GM12801 (cell line): Measurements from ENCODE around the gene CCSER1.

Source experiments
- TF ChIP-seq, protein P1 (sequence below): IDR thresholded peaks from one replicate; pipeline ENCODE4 v1.5.1; 2011; ENCODE audit warnings: control low read depth; ENCODE audit not compliant: insufficient read length; ENCODE audit errors: extremely low read depth

The CCSER1 gene

DNA sequence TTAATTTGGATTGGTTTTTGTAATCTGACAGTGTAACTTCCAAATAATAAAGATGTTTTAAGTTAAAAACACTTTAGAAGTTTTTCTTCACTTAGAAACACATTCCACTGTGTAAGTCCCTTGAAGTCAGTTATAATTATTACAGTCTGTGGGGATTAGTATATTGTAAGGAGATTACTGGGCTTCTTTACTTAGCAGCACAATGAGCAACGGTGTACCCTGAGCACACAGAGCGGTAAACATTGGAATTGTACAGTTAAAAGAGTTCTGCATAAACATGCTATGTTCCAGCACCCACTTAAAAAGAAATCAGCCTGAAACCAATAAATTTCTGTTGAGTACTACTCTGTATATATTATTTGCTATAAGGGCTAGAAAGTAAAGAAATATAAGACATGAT lies 44.3 kb downstream of the CCSER1 start:
- TF ChIP-seq, protein P1, sequence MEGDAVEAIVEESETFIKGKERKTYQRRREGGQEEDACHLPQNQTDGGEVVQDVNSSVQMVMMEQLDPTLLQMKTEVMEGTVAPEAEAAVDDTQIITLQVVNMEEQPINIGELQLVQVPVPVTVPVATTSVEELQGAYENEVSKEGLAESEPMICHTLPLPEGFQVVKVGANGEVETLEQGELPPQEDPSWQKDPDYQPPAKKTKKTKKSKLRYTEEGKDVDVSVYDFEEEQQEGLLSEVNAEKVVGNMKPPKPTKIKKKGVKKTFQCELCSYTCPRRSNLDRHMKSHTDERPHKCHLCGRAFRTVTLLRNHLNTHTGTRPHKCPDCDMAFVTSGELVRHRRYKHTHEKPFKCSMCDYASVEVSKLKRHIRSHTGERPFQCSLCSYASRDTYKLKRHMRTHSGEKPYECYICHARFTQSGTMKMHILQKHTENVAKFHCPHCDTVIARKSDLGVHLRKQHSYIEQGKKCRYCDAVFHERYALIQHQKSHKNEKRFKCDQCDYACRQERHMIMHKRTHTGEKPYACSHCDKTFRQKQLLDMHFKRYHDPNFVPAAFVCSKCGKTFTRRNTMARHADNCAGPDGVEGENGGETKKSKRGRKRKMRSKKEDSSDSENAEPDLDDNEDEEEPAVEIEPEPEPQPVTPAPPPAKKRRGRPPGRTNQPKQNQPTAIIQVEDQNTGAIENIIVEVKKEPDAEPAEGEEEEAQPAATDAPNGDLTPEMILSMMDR = no peak

DNA sequence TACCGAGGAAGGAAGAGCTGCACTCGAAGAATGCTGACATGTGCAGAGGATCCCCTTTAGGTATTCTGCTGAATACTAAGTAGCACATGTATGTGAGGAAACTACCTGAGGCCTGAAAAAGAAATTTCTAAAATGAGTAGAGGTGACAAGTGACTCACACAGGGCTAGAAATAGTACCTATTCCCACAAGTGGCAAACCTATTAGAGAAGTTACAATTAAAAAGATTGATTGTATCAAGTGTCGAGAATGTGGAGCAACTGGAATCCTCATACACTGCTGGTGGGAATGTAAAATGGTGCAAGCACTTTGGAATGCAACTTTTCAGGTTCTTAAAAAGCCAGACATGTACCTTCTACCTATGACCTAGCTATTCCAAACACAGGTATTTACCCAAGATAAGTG lies 47.4 kb downstream of the CCSER1 start:
- TF ChIP-seq, protein P1 = no peak

DNA sequence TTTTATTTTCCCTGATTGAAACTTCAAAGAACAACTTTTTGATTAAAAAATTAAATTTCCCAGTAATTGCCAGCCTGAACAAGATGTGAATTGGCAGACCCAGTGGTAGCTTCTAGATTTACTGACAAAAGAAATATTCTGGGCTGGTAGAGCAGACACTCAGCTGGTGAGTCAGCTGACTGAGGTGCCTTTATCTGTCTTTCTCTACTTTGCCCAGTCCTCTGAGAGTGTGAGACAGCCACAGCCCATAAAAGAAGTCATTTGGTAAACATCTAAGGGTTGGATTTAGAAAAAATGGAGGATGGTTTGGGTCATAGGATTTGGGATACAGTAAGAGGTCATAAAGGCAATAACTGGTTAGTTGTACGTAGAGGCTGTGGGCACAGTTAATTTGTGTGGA lies 54.5 kb downstream of the CCSER1 start:
- TF ChIP-seq, protein P1 = no peak

DNA sequence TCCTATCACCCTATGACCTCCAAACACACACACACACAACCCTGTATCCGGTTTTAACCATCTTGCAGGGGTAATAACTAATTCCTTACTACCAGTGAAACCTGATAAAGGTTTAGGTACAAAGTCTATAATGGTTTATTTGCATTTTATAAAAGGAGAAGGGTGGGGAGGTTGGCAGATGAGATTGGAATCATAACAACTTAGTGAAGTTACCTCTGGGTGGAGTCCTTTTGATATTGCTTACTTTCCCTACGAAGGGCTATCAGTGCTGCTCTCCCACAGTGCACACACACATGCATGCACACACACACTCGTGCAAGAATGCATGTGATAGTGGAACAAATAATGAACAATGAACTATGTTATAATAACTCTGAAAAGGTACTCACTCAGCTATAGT lies 56.1 kb downstream of the CCSER1 start:
- TF ChIP-seq, protein P1 = no peak

DNA sequence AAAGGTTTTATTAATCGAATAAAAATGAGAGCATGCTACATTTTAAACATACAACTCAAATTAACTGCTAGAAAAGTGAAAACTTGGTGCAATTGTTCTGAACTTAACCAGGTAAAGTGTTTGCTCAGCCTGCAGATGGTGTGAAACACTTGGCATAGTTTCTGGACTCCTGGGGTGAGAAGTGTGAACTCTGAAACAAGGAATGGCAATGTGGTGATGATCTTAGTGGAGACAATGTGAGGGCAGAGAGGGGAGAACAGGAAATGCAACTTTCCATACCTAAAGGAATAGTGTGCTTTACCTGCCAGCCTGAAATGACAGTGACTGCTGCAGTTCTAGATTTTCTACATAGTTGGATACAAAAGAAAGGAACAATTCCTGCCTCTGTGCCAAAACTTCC lies 57.4 kb downstream of the CCSER1 start:
- TF ChIP-seq, protein P1 = no peak

DNA sequence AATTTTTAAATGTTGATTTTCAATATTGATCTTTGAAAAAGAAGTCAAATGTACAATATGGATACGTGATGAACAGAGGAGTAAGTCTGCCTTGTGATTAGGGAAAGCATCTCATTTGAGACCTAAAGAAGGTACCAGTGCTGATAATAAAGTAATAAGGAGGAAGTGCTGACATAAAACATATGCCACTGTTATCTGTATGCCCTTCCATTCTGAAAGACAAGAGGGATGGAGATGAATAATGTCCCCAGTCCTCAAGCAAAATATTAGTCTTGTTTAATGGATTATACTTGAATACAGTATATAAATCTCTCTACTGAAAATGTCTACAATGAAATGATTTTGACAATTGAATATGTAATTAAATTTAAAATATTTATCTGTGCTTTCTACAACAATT lies 58.2 kb downstream of the CCSER1 start:
- TF ChIP-seq, protein P1 = no peak

DNA sequence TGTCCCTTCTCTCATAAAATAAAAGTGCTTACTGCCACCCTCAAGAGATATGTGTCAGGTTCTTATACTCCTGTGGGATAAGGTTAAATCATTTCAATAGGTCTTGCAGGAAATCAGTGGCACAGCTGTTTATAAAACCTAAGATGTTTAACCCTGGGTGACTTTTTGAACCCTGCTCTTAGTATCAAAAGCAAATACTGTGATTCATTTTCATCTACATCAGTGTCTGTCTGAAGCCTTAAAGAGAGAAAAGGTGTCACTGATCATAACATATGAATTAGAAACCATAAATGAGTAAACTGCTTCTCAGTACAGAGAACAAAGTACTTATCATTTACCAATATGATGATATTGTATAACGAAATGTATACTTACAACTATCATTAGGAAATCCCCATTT lies 59.0 kb downstream of the CCSER1 start:
- TF ChIP-seq, protein P1 = no peak

DNA sequence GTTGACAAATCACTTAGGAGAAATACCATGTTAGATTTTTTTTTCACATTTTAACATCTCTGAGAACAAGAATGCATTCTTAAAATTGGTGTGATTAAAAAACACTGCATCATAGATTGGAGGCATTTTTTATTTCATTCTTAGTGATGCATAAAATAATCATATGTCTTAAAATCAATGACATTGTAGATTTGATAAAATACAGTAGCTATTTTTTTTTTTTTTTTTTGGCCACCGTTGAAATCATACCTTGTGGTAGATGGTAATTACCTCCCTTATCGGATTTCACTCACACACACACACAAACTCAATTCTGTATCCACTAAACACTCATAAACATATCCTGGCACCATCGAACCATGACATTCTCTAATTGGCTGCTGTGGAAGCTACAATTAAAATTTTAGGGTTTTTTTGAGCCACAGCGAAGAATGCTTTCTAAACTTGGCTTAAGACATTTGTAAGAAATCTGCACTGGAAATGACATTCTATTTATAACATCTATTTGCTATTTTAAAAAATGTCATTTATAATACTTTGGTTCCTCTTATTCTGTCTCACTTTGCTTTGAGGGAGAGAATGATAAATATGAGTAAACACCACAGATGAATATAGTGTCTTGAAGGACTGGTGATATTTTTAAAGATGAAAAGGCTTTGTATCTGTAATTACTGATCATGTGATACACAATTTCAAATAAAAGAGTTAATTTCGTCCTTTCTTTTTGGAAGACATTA lies 60.1 kb downstream of the CCSER1 start:
- TF ChIP-seq, protein P1 = no peak
